Loucy (cell line): ENCODE data around the gene SDC1.

Source experiments
- H2AFZ ChIP-seq: fragments of 200-600 bp; sonication (generic); 2 replicates; pipeline ENCODE4 v1.6.0; 2016; ENCODE audit warnings: antibody characterized with exemption, mild to moderate bottlenecking, low read length, moderate library complexity
- H3F3A ChIP-seq: fragments of 200-600 bp; 2 replicates; pipeline ENCODE4 v1.6.0; 2016; ENCODE audit warnings: antibody characterized with exemption, low read depth, mild to moderate bottlenecking
- H3K27me3 ChIP-seq: fragments of 200-600 bp; sonication (generic); 2 replicates; pipeline ENCODE4 v1.6.1; 2014; ENCODE audit warnings: low read length, mild to moderate bottlenecking; ENCODE audit not compliant: insufficient read depth, poor library complexity, severe bottlenecking
- H3K36me3 ChIP-seq: fragments of 200-600 bp; sonication (generic); 2 replicates; pipeline ENCODE4 v1.6.1; 2016; ENCODE audit warnings: low read length; ENCODE audit not compliant: insufficient read depth
- H3K4me1 ChIP-seq: fragments of 200-600 bp; sonication (generic); 2 replicates; pipeline ENCODE4 v1.5.1; 2014; ENCODE audit warnings: low read length, mild to moderate bottlenecking; ENCODE audit not compliant: insufficient read depth, poor library complexity, severe bottlenecking
- H3K4me2 ChIP-seq: fragments of 200-600 bp; sonication (generic); 2 replicates; pipeline ENCODE4 v1.6.0; 2014; ENCODE audit warnings: antibody characterized with exemption, low read length, low read depth, mild to moderate bottlenecking; ENCODE audit not compliant: poor library complexity, severe bottlenecking
- H3K4me3 ChIP-seq: fragments of 200-600 bp; sonication (generic); 2 replicates; pipeline ENCODE4 v1.5.1; 2014; ENCODE audit warnings: low read length, mild to moderate bottlenecking, mixed read lengths; ENCODE audit not compliant: poor library complexity, severe bottlenecking
- H3K79me2 ChIP-seq: fragments of 200-600 bp; sonication (generic); 2 replicates; pipeline ENCODE4 v1.6.1; 2014; ENCODE audit warnings: low read length; ENCODE audit not compliant: insufficient read depth
- H3K9ac ChIP-seq: fragments of 200-600 bp; sonication (generic); 2 replicates; pipeline ENCODE4 v1.6.0; 2014; ENCODE audit warnings: mild to moderate bottlenecking, low read depth, low read length, moderate library complexity; ENCODE audit not compliant: poor library complexity, severe bottlenecking
- H3K9me2 ChIP-seq: fragments of 200-600 bp; sonication (generic); replicated peaks from 2 replicates; pipeline ENCODE4 v1.6.1; 2016; ENCODE audit warnings: low read depth, low read length, mixed read lengths
- H3K9me3 ChIP-seq: fragments of 200-600 bp; sonication (generic); 2 replicates; pipeline ENCODE4 v1.6.1; 2014; ENCODE audit warnings: mild to moderate bottlenecking, antibody characterized with exemption, low read length, low read depth; ENCODE audit not compliant: insufficient read depth
- H4K20me1 ChIP-seq: fragments of 200-600 bp; sonication (generic); 2 replicates; pipeline ENCODE4 v1.6.0; 2014; ENCODE audit warnings: antibody characterized with exemption, low read length, mild to moderate bottlenecking; ENCODE audit not compliant: insufficient read depth, poor library complexity, severe bottlenecking
- CTCF ChIP-seq: fragments of 200-600 bp; sonication (generic); conservative IDR thresholded peaks from 2 replicates; pipeline ENCODE4 v1.5.1; 2014; ENCODE audit warnings: mild to moderate bottlenecking, antibody characterized with exemption, low read length
- EZH2phosphoT487 ChIP-seq: fragments of 200-600 bp; IDR thresholded peaks from 2 replicates; pipeline ENCODE4 v1.6.1; 2018; ENCODE audit warnings: antibody characterized with exemption, mild to moderate bottlenecking, moderate library complexity, borderline replicate concordance

Gene SDC1

GRCh38 chr2:20203521-20204225, 21.3 kb downstream of the SDC1 start:
- Histone ChIP-seq H3K4me2 (no peak overlapping the region), H3K9me3 (no peaks in the 10 kb centered on the region), H3K36me3 (no peaks in the 10 kb centered on the region), H3K79me2 (no peaks in the 10 kb centered on the region), H3K9ac (no peak overlapping the region), H3K27me3 (no peaks in the 10 kb centered on the region), H4K20me1 (no peaks in the 10 kb centered on the region), H3K4me1 (peaks cover 8% of the 10 kb centered on the region), H3F3A (no peaks in the 10 kb centered on the region), H2AFZ (no peak overlapping the region), H3K4me3 (no peak overlapping the region), H3K9me2 (no peaks in the 10 kb centered on the region)
- no peak for TF ChIP-seq EZH2phosphoT487
- TF ChIP-seq CTCF, result no peak

- H2AFZ ChIP-seq, result no peak overlapping the region
- TF ChIP-seq EZH2phosphoT487, result no peak
- TF ChIP-seq CTCF, result no peak
- no peaks in the 10 kb centered on the region for H3K9me3 ChIP-seq
- H3K79me2 ChIP-seq, result no peaks in the 10 kb centered on the region
- H3K27me3 ChIP-seq, result no peaks in the 10 kb centered on the region
- H3K9ac ChIP-seq, result no peak overlapping the region
- peaks cover 8% of the 10 kb centered on the region for H3K4me1 ChIP-seq
- no peak overlapping the region for H3K4me2 ChIP-seq
- no peaks in the 10 kb centered on the region for H3K36me3 ChIP-seq
- H3F3A ChIP-seq, result no peaks in the 10 kb centered on the region
- no peaks in the 10 kb centered on the region for H4K20me1 ChIP-seq
- H3K9me2 ChIP-seq, result no peaks in the 10 kb centered on the region
- H3K4me3 ChIP-seq, result no peak overlapping the region
These were observed 21.9 kb downstream of the SDC1 start for GRCh38 chr2:20203072-20203471.

- Histone ChIP-seq H3F3A (no peaks in the 10 kb centered on the region), H3K36me3 (no peaks in the 10 kb centered on the region)
- TF ChIP-seq CTCF (no peak), EZH2phosphoT487 (no peak)
These were observed 23.3 kb downstream of the SDC1 start for GRCh38 chr2:20201671-20202070.

More at GRCh38 chr2:20201671-20202070, 23.3 kb downstream of the SDC1 start:
- H4K20me1 ChIP-seq, result no peaks in the 10 kb centered on the region
- no peaks in the 10 kb centered on the region for H3K9me2 ChIP-seq
- H3K4me3 ChIP-seq, result no peak overlapping the region
- H3K4me2 ChIP-seq, result no peak overlapping the region
- no peaks in the 10 kb centered on the region for H3K79me2 ChIP-seq
- H2AFZ ChIP-seq, result no peak overlapping the region
- no peak overlapping the region for H3K9ac ChIP-seq
- peaks cover 2% of the 10 kb centered on the region for H3K4me1 ChIP-seq
- no peaks in the 10 kb centered on the region for H3K27me3 ChIP-seq
- H3K9me3 ChIP-seq, result no peaks in the 10 kb centered on the region
